Measurements from ENCODE around the gene GAREM1. TPM values are rescaled to one million over a fixed set of nuclear protein-coding genes. Genes with fewer than 3 reads are reported as not detected.

GAREM1 gene
- total and polyA plus RNA-seq, 2 of the 8 experiments (the other 6 are each of a cell fraction or from before 2014, with no cell fraction given) = 3.6 to 9.2 TPM

DNA sequence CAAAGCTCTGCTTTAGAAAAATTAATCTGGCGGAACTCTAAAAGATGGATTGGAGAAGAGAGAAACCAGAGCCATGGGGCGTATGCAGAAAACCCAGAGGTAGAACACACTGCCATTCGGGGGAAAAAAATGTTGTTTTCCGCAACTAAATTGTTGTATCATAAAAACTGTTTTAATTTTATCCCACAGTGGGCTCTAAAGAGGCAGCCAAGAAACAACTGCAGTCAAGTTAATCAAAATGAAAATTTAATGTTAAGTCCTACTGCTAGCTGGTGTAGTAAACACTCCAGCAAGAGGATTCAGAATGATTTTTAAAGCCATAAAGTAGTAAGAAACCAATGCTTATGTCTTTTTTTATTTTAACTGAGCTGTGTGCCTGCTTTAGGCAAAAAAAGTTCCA lies 69.1 kb downstream of the GAREM1 start:
- Histone ChIP-seq H4K20me1 (replicated peaks in 1 of 2; ENCODE audit: control insufficient read depth in 1 of 2, insufficient read depth in 2 of 2, low read length in 2 of 2) (no peaks in the 10 kb centered on the region), H3K18ac (ENCODE audit: extremely low read depth, low read length) (no peak overlapping the region), H2BK12ac (ENCODE audit: low read depth, low read length) (no peak overlapping the region), H3K9me3 (ENCODE audit: insufficient read depth in 2 of 2, low read depth in 1 of 2, low read length in 1 of 2) (no peaks in the 10 kb centered on the region), H3K23ac (ENCODE audit: insufficient read length) (no peak overlapping the region), H2AK5ac (ENCODE audit: low read depth, low read length) (no peak overlapping the region), H3K79me2 (ENCODE audit: control insufficient read depth in 1 of 2, insufficient read depth in 2 of 2, low read length in 2 of 2) (no peaks in the 10 kb centered on the region), H4K91ac (replicated peaks; ENCODE audit: insufficient read length, low read length) (no peak overlapping the region), H3K4me3 (ENCODE audit: extremely low read depth in 1 of 4, insufficient read depth in 2 of 4, low read depth in 3 of 4, low read length in 4 of 4) (no peak overlapping the region), H3K4me2 (ENCODE audit: insufficient read depth in 1 of 2, low read depth in 2 of 2, low read length in 2 of 2) (no peak overlapping the region), H4K8ac (ENCODE audit: extremely low read depth, insufficient read depth, low read length) (no peak overlapping the region), H2BK120ac (replicated peaks; ENCODE audit: low read depth, low read length) (no peak overlapping the region), H3K4me1 (replicated peaks in 1 of 4; ENCODE audit: control insufficient read depth in 3 of 4, insufficient read depth in 4 of 4, low read length in 3 of 4) (peaks cover 0 to 3% (median 1%) of the 10 kb centered on the region in 4 experiments; a peak in 1 of 7 replicates), H3K56ac (replicated peaks; ENCODE audit: insufficient read length, low read depth, low read length) (no peak overlapping the region), H2BK20ac (ENCODE audit: low read length) (no peak overlapping the region), H3K9ac (replicated peaks in 1 of 4; ENCODE audit: extremely low read depth in 1 of 4, low read depth in 3 of 4, low read length in 3 of 4) (no peak overlapping the region), H3K23me2 (ENCODE audit: low read depth, low read length) (no peaks in the 10 kb centered on the region), H3K14ac (ENCODE audit: insufficient read length) (no peak overlapping the region), H3K27ac (ENCODE audit: low read depth, low read length) (no peak overlapping the region), H3K27me3 (replicated peaks in 1 of 4; ENCODE audit: control insufficient read depth in 3 of 4, extremely low read depth in 1 of 4, insufficient read depth in 3 of 4, low read length in 3 of 4) (no peaks in the 10 kb centered on the region), H2AFZ (ENCODE audit: low read length) (no peak overlapping the region), H2BK15ac (ENCODE audit: low read length) (no peak overlapping the region), H3K36me3 (ENCODE audit: control insufficient read depth in 2 of 4, insufficient read depth in 4 of 4, low read length in 3 of 4) (no peaks in the 10 kb centered on the region), H3K79me1 (ENCODE audit: low read depth, low read length) (no peaks in the 10 kb centered on the region), H4K5ac (ENCODE audit: insufficient read length, low read depth, low read length) (no peak overlapping the region), H3K4ac (replicated peaks; ENCODE audit: insufficient read length, low read depth, low read length) (no peak overlapping the region), H2BK5ac (ENCODE audit: low read depth, low read length) (no peak overlapping the region)
- no peak for DNase-seq (ENCODE audit: low read depth in 1 of 2, low spot score in 2 of 2)
- ChIA-PET POLR2A (ENCODE audit: partially characterized antibody) (no interaction called here), CTCF (ENCODE audit: partially characterized antibody) (interaction anchor here (1.0 kb wide), 1 partner anchor 130 kb away, joined by 3 read pairs; no protein-coding TSS in a partner anchor)
- no peak for FAIRE-seq
- 88% methylated on average over 4 of the region's 4 CpGs; no CpG with 5 or more reads in 1 of the 2 experiments for WGBS, 2 experiments (ENCODE audit: extremely low coverage in 1 of 2, insufficient coverage in 1 of 2, insufficient read length in 1 of 2, insufficient replicate concordance in 2 of 2, low coverage in 1 of 2, low lambda C conversion rate in 2 of 2, missing lambda C conversion rate in 1 of 2)
- TF ChIP-seq TAF7 (optimal IDR thresholded peaks at IDR 0.05; ENCODE audit: borderline replicate concordance, low read depth, low read length) (no peak), ASH2L (IDR thresholded peaks at IDR 0.05; ENCODE audit: low read length) (no peak), HDAC2 (IDR thresholded peaks at IDR 0.05; ENCODE audit: borderline replicate concordance in 1 of 2, low read depth in 2 of 2, low read length in 2 of 2) (no peak), POU5F1 (IDR thresholded peaks at IDR 0.05; ENCODE audit: low read depth, low read length) (no peak), EP300 (IDR thresholded peaks at IDR 0.05; ENCODE audit: borderline replicate concordance in 1 of 2, low read depth in 2 of 2, low read length in 2 of 2) (no peak), EGR1 (IDR thresholded peaks at IDR 0.05; ENCODE audit: borderline replicate concordance, low read depth, low read length) (no peak), NANOG (IDR thresholded peaks at IDR 0.05; ENCODE audit: insufficient read depth, low read depth, low read length, poor library complexity, severe bottlenecking) (no peak), RFX5 (IDR thresholded peaks at IDR 0.05; ENCODE audit: borderline replicate concordance, low read depth, low read length) (no peak), JUND (IDR thresholded peaks at IDR 0.05; ENCODE audit: low read length) (no peak), KDM5A (IDR thresholded peaks at IDR 0.05; ENCODE audit: low read length) (no peak)
- TF ChIP-seq, protein P1, sequence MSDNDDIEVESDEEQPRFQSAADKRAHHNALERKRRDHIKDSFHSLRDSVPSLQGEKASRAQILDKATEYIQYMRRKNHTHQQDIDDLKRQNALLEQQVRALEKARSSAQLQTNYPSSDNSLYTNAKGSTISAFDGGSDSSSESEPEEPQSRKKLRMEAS (IDR thresholded peaks at IDR 0.05) = no peak
- TF ChIP-seq, protein P2, sequence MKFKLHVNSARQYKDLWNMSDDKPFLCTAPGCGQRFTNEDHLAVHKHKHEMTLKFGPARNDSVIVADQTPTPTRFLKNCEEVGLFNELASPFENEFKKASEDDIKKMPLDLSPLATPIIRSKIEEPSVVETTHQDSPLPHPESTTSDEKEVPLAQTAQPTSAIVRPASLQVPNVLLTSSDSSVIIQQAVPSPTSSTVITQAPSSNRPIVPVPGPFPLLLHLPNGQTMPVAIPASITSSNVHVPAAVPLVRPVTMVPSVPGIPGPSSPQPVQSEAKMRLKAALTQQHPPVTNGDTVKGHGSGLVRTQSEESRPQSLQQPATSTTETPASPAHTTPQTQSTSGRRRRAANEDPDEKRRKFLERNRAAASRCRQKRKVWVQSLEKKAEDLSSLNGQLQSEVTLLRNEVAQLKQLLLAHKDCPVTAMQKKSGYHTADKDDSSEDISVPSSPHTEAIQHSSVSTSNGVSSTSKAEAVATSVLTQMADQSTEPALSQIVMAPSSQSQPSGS (IDR thresholded peaks at IDR 0.05; ENCODE audit: low read length) = no peak

Measured in H1 (cell line).